Mammary epithelial cell (primary cell): Measurements from ENCODE around the gene NCKAP5.

Experiments used
- EZH2 ChIP-seq: IDR thresholded peaks from 2 replicates; pipeline ENCODE4 v1.6.1; 2012; ENCODE audit warnings: low read length, inconsistent platforms, borderline replicate concordance
- TF ChIP-seq, protein P1 (sequence below), 2 donors: IDR thresholded peaks in 1 of 2; conservative IDR thresholded peaks in 1 of 2; 2 replicates each; pipeline ENCODE4 v1.5.1; 2011 to 2012; ENCODE audit warnings: inconsistent platforms in 2 of 2, low read length in 2 of 2, mild to moderate bottlenecking in 2 of 2, control low read depth in 1 of 2, low read depth in 1 of 2; ENCODE audit not compliant: insufficient read depth in 1 of 2; ENCODE audit errors: extremely low read depth in 1 of 2

DNA sequence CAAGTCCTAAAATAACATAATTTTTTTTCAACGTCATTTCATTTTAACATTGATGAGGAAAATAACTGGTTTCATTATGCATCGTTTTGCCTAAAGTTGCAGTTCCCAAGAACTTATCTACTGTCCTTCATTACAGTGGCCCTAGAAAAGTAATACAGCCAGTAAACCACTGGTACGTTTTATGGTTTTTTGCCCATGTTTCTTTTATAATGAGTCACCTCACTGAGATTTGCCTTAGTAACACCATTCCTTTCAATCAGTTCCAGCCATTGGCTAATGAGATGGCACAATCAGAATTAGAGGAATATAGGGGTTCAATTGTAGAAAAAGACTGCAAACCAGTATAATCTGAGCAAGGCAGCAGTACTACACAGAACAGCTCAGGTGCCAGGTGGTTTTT is 475.7 kb downstream of the NCKAP5 start:
- TF ChIP-seq, protein P1, sequence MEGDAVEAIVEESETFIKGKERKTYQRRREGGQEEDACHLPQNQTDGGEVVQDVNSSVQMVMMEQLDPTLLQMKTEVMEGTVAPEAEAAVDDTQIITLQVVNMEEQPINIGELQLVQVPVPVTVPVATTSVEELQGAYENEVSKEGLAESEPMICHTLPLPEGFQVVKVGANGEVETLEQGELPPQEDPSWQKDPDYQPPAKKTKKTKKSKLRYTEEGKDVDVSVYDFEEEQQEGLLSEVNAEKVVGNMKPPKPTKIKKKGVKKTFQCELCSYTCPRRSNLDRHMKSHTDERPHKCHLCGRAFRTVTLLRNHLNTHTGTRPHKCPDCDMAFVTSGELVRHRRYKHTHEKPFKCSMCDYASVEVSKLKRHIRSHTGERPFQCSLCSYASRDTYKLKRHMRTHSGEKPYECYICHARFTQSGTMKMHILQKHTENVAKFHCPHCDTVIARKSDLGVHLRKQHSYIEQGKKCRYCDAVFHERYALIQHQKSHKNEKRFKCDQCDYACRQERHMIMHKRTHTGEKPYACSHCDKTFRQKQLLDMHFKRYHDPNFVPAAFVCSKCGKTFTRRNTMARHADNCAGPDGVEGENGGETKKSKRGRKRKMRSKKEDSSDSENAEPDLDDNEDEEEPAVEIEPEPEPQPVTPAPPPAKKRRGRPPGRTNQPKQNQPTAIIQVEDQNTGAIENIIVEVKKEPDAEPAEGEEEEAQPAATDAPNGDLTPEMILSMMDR (conservative IDR thresholded peaks at IDR 0.05 in 1 of 2, IDR thresholded peaks at IDR 0.05 in 1 of 2; ENCODE audit: extremely low read depth in 1 of 2, insufficient read depth in 1 of 2, low read depth in 1 of 2, low read length in 2 of 2) = no peak
- no peak for TF ChIP-seq EZH2
